Progenitor cell of endocrine pancreas (in vitro differentiated cells): ENCODE measurements around the gene METRNL. TPM values are rescaled to one million over a fixed set of nuclear protein-coding genes. Genes with fewer than 3 reads are reported as not detected.
"Not testable (repeated sequence)": the region's sequence is repeated elsewhere in the genome, so short reads cannot be mapped to it uniquely, and the experiment has no call there.

Experiments
- DNase-seq: peaks from one replicate; pipeline ENCODE4 v3.0.0; 2021; ENCODE audit warnings: low spot score; ENCODE audit not compliant: unreplicated experiment
- H3K27ac Mint-ChIP-seq: 2 replicates; pipeline ENCODE4 v1.8.0; 2021; ENCODE audit warnings: mild to moderate bottlenecking, moderate library complexity, mixed read lengths
- H3K27me3 Mint-ChIP-seq: 2 replicates; pipeline ENCODE4 v1.8.0; 2021; ENCODE audit warnings: mixed read lengths
- H3K36me3 Mint-ChIP-seq: 2 replicates; pipeline ENCODE4 v1.8.0; 2022; ENCODE audit warnings: mixed read lengths; ENCODE audit not compliant: insufficient read depth
- H3K4me1 Mint-ChIP-seq: 2 replicates; pipeline ENCODE4 v1.8.0; 2021; ENCODE audit warnings: low read depth, mixed read lengths
- H3K4me3 Mint-ChIP-seq: 2 replicates; pipeline ENCODE4 v1.8.0; 2021; ENCODE audit warnings: low read depth, mild to moderate bottlenecking, moderate library complexity, mixed read lengths
- H3K9me3 Mint-ChIP-seq: 2 replicates; pipeline ENCODE4 v1.8.0; 2021; ENCODE audit warnings: low read depth, mixed read lengths
- total RNA-seq: library from RNA; stranded (reverse); gene quantifications from 2 replicates; pipeline ENCODE4 v1.2.1, GENCODE V29; 2021
- TF ChIP-seq, protein P1 (sequence below): fragments of 200-600 bp; sonication (generic); IDR thresholded peaks from one replicate; pipeline ENCODE4 v1.5.0; 2021; ENCODE audit warnings: antibody characterized with exemption, mild to moderate bottlenecking; ENCODE audit not compliant: unreplicated experiment

METRNL gene
- total RNA-seq, 1 donor from 2014 or later: 54.6 TPM

DNA sequence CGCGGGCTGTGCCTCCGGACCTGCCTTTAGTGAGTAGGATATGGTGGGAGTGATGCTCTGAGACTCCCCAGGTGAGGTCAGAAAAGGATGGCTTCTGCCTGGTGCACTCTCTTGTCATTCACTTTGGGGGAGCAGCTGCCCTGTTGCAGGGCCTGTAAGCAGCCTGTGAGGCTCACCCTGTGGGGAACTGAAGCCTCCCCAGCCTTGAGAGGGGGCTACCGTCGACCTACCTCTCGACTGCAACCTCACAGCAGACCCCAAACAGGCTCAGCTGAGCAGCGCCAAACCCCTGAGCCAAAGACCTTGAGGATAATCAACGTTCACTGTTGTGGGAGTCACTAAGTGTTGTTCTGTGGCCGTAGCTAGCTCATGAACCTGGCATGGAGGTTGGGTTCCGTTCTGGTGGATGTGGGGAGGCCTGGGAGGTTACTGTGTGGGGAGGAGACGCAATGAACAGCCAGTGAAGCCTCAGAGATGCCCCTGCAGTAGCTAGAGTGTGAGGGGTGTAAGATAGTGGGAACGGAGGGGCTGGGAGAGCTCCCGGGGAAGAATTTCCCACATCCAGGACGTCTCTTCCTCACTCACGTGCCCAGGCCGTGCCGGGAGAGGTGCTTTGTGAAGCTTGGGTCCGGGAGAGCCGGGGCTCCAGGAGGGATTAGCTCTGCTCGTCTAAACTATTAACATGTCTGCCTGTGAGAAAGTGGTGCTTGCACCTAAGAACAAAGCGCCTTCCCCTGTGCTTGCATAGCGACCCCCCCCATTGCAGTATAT, 38.8 kb downstream of the METRNL start:
- Mint-ChIP-seq H3K27ac (no peak overlapping the region), H3K27me3 (peaks cover 57% of the 10 kb centered on the region), H3K9me3 (no peaks in the 10 kb centered on the region), H3K4me1 (peaks cover 5% of the 10 kb centered on the region), H3K4me3 (no peak overlapping the region), H3K36me3 (no peaks in the 10 kb centered on the region)
- no peak for DNase-seq
- TF ChIP-seq, protein P1, sequence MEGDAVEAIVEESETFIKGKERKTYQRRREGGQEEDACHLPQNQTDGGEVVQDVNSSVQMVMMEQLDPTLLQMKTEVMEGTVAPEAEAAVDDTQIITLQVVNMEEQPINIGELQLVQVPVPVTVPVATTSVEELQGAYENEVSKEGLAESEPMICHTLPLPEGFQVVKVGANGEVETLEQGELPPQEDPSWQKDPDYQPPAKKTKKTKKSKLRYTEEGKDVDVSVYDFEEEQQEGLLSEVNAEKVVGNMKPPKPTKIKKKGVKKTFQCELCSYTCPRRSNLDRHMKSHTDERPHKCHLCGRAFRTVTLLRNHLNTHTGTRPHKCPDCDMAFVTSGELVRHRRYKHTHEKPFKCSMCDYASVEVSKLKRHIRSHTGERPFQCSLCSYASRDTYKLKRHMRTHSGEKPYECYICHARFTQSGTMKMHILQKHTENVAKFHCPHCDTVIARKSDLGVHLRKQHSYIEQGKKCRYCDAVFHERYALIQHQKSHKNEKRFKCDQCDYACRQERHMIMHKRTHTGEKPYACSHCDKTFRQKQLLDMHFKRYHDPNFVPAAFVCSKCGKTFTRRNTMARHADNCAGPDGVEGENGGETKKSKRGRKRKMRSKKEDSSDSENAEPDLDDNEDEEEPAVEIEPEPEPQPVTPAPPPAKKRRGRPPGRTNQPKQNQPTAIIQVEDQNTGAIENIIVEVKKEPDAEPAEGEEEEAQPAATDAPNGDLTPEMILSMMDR: no peak

GRCh38 chr17:83119987-83120864, 40.8 kb downstream of the METRNL start:
- Mint-ChIP-seq H3K27ac (no peak overlapping the region), H3K27me3 (peaks cover 65% of the 10 kb centered on the region), H3K4me3 (no peak overlapping the region), H3K9me3 (no peaks in the 10 kb centered on the region), H3K36me3 (no peaks in the 10 kb centered on the region), H3K4me1 (peaks cover 5% of the 10 kb centered on the region)
- no peak for DNase-seq
- TF ChIP-seq, protein P1: no peak

DNA sequence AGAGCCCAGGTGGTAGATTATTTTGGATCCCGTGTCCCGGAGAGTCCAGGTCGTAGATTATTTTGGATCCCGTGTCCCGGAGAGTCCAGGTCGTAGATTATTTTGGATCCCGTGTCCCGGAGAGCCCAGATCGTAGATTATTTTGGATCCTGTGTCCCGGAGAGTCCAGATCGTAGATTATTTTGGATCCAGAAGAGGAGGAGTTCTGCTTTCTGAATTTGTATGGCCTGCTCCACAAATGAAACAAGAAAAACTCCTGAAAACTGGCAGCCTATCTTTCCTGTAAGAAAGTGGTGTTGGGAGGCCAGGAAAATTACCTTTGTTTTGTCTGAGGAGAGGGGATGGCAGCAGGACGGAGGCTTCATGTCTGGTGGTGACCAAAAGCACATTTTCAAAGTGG, 42.1 kb downstream of the METRNL start:
- H3K27me3 Mint-ChIP-seq: peaks cover 72% of the 10 kb centered on the region
- H3K27ac Mint-ChIP-seq, H3K4me3 Mint-ChIP-seq, DNase-seq, H3K36me3 Mint-ChIP-seq, H3K9me3 Mint-ChIP-seq, H3K4me1 Mint-ChIP-seq: not testable (repeated sequence)

DNA sequence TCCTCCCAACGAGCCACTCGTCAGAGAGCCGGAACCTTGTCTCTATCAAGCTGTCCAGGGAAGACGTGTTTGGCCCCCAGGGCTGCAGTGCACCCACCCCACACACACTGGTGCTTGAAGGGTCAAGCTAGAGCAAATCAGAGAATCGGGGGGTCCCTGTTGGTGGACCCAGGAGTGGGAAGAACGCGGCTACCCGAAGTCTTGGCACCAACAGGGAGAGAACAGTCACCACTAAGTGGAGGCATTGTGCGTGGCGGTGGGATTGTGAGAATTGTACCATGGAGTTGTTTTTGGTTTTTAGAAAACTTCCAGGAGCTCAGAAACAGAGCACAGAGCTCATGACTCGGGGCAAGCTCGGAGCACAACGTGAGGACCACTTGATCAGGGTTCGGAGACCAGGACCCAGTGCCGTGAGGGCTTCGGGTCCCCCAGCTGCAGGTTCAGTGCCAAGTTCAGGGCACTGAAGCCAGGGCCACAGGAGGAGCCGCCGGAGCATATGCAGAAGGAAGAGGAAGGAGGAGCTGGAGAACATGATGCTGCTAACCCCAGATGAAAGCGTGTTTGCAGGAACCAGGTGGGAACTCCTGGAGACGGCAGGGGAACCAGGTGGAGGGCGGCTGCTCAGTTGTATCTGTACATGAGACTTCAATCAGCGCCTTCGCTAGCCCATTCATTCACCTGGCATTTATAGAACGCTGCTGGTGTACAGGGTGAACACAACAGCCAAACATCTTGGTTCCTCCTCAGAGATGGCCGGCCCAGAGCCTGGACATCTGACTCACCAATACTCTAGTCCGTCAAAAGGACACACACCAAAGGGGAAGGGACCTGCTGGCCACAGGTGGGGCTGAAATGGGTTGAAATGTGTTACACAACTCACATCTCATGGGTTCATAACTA, 42.8 kb downstream of the METRNL start:
- Mint-ChIP-seq H3K4me3 (no peak overlapping the region), H3K36me3 (no peaks in the 10 kb centered on the region), H3K4me1 (peaks cover 5% of the 10 kb centered on the region), H3K27ac (no peak overlapping the region), H3K27me3 (peaks cover 69% of the 10 kb centered on the region), H3K9me3 (no peaks in the 10 kb centered on the region)
- TF ChIP-seq, protein P1: no peak
- no peak for DNase-seq

DNA sequence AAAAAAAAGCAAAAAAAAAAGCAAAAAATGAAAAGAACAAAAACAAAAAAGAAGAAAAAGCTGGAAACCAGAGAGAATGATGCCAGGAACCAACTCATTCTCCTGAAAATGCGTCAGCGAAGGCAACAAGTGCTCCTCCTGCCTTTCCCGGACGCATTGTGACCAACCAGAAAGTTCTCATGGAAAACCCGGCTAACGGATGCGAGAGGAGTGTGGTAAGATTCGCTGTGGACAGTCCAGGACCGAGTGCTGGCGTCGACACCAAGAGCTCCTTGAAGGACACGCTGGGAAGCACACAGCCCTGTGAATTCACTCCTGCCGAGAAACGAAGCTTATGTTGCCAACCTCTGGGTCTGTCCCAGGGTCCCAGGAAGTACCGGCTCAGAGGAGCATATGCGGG, 43.4 kb downstream of the METRNL start:
- no peaks in the 10 kb centered on the region for H3K9me3 Mint-ChIP-seq
- no peaks in the 10 kb centered on the region for H3K36me3 Mint-ChIP-seq
- peaks cover 5% of the 10 kb centered on the region for H3K4me1 Mint-ChIP-seq
- no peak for DNase-seq
- H3K4me3 Mint-ChIP-seq: no peak overlapping the region
- H3K27me3 Mint-ChIP-seq: peaks cover 66% of the 10 kb centered on the region
- TF ChIP-seq, protein P1: no peak
- no peak overlapping the region for H3K27ac Mint-ChIP-seq
